ENCODE measurements around the gene RNF40. TPM values are rescaled to one million over a fixed set of nuclear protein-coding genes. Genes with fewer than 3 reads are reported as not detected.

RNF40 gene
- total RNA-seq, 2 donors from 2014 or later: 109 to 112 TPM

DNA sequence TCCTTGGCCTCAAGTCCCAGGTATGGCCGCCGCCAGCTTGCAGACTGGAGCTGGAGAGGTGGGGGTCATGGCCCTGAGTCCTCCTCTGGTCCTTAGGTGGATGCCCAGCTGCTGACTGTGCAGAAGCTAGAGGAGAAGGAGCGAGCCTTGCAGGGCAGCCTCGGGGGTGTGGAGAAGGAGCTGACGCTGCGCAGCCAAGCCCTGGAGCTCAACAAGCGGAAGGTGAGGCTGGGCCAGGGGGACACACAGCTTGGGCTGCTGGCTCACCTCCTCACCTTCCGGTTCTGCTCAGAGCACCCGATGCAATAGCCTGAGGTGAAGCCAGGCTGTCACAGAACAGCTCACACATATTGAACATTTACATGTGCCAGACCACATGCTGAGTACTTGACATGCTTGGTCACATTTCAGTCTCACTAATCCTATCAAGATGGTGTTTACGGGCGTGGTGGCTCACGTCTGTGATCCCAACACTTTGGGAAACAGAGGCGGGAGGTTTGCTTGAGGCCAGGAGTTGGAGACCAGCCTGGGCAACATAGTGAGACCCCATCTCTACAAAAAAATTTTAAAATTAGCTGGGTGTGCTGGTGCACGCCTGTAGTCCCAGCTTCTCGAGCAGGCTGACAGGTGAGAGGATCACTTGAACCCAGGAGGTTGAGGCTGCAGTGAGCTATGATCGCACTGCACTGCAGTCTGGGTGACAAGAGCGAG lies 7.4 kb downstream of the RNF40 start:
- no peak for ATAC-seq (ENCODE audit: insufficient number of reproducible peaks, low FRiP score, low read depth)
- Histone ChIP-seq H3K4me1 (ENCODE audit: control insufficient read depth in 1 of 2, low read depth in 2 of 2) (peaks cover 0 to 2% of the 10 kb centered on the region in 2 donors), H3K27ac (no peak overlapping the region), H3K27me3 (replicated peaks; ENCODE audit: insufficient read depth) (no peaks in the 10 kb centered on the region), H3K4me3 (no peak overlapping the region), H3K36me3 (peaks cover 81% of the 10 kb centered on the region), H3K9me3 (no peaks in the 10 kb centered on the region)
- DNase-seq (ENCODE audit: low spot score): no peak
- TF ChIP-seq, protein P1, sequence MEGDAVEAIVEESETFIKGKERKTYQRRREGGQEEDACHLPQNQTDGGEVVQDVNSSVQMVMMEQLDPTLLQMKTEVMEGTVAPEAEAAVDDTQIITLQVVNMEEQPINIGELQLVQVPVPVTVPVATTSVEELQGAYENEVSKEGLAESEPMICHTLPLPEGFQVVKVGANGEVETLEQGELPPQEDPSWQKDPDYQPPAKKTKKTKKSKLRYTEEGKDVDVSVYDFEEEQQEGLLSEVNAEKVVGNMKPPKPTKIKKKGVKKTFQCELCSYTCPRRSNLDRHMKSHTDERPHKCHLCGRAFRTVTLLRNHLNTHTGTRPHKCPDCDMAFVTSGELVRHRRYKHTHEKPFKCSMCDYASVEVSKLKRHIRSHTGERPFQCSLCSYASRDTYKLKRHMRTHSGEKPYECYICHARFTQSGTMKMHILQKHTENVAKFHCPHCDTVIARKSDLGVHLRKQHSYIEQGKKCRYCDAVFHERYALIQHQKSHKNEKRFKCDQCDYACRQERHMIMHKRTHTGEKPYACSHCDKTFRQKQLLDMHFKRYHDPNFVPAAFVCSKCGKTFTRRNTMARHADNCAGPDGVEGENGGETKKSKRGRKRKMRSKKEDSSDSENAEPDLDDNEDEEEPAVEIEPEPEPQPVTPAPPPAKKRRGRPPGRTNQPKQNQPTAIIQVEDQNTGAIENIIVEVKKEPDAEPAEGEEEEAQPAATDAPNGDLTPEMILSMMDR (IDR thresholded peaks at IDR 0.05): no peak

DNA sequence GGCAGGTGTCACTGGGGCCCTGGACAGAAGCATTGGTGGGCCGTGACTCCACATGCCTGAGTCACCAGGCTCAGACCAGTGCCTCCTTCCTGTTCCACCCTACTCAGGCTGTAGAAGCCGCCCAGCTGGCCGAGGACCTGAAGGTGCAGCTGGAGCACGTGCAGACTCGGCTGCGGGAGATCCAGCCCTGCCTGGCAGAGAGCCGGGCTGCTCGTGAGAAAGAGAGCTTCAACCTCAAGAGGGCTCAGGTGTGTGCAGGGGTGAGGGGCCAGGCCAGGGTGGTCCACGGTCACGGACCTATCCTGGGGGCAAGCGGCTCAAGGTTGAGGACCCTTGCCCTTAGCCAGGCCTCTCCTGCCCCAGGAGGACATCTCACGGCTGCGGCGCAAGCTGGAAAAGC lies 9.6 kb downstream of the RNF40 start:
- H3K27ac ChIP-seq: no peak overlapping the region
- H3K4me1 ChIP-seq (ENCODE audit: control insufficient read depth in 1 of 2, low read depth in 2 of 2): peaks cover 7 to 17% of the 10 kb centered on the region in 2 donors
- TF ChIP-seq, protein P1 (IDR thresholded peaks at IDR 0.05): no peak
- no peaks in the 10 kb centered on the region for H3K9me3 ChIP-seq
- H3K27me3 ChIP-seq (replicated peaks; ENCODE audit: insufficient read depth): no peaks in the 10 kb centered on the region
- ATAC-seq (ENCODE audit: insufficient number of reproducible peaks, low FRiP score, low read depth) (no peak), DNase-seq (ENCODE audit: low spot score) (no peak)
- H3K36me3 ChIP-seq: peaks cover 59% of the 10 kb centered on the region
- H3K4me3 ChIP-seq: no peak overlapping the region

DNA sequence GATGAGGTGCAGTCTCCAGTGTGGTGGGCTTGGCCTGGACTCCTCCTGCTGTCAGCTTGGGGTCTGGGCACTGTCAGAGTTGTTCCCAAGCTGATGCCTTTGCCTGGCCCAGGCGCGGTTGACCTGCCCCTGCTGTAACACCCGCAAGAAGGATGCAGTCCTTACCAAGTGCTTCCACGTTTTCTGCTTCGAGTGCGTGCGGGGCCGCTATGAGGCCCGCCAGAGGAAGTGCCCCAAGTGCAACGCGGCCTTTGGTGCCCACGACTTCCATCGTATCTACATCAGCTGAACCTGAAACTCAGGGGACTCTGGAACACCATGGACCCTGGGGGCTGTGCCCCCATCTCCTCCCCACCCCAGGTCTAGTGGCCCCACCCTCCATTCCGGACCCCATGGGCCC lies 11.7 kb downstream of the RNF40 start:
- H3K4me1 ChIP-seq (ENCODE audit: control insufficient read depth in 1 of 2, low read depth in 2 of 2): peaks cover 7 to 21% of the 10 kb centered on the region in 2 donors
- peaks cover 38% of the 10 kb centered on the region for H3K36me3 ChIP-seq
- no peak for ATAC-seq (ENCODE audit: insufficient number of reproducible peaks, low FRiP score, low read depth)
- TF ChIP-seq, protein P1 (IDR thresholded peaks at IDR 0.05): no peak
- no peak overlapping the region for H3K27ac ChIP-seq
- no peaks in the 10 kb centered on the region for H3K9me3 ChIP-seq
- H3K27me3 ChIP-seq (replicated peaks; ENCODE audit: insufficient read depth): no peaks in the 10 kb centered on the region
- no peak for DNase-seq (ENCODE audit: low spot score)
- H3K4me3 ChIP-seq: no peak overlapping the region

DNA sequence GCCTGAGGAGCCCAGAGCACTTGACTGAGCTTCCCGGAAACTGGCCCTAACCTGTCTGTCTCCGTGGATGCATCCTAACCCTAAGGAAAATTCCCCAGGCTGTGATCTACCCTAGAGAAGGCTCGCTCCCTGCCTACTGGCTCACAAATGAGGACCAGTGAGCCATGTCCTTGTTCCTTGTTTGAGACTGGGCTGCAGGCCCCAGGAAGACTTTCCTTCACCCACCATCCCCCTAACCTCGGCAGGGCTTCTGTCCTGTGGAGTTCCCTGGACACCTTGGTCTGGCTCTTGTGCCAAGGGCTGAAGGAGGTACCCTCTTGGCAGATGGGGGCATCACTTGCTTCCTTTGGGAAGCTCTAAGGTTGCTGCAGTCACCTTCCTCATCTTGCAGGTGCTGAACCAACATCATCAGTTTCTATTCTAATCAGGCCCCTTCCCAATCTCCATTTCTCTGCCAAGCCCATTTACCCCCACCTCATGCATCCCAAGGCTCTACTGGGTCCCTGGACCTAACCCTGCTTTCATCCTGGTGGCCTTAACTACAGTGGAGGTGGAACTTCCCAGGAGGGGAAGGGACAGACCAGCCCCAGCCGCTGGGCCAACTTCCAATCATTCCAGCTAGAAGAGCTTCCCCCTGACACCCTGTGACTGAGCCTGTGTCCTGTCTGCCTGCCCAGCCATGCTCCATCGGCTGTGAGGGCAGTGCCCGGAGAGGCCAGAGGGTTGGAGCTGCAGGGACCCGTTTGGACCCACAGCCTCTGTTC lies 12.4 kb downstream of the RNF40 start:
- Histone ChIP-seq H3K36me3 (peaks cover 31% of the 10 kb centered on the region), H3K27ac (peak overlapping the region; percentile 60 to 76), H3K4me3 (peak overlapping the region; percentile 90), H3K9me3 (no peaks in the 10 kb centered on the region), H3K4me1 (ENCODE audit: control insufficient read depth in 1 of 2, low read depth in 2 of 2) (peaks cover 7 to 21% of the 10 kb centered on the region in 2 donors), H3K27me3 (replicated peaks; ENCODE audit: insufficient read depth) (no peaks in the 10 kb centered on the region)
- ATAC-seq (ENCODE audit: insufficient number of reproducible peaks, low FRiP score, low read depth): no peak
- TF ChIP-seq, protein P1 (IDR thresholded peaks at IDR 0.05): no peak
- no peak for DNase-seq (ENCODE audit: low spot score)

DNA sequence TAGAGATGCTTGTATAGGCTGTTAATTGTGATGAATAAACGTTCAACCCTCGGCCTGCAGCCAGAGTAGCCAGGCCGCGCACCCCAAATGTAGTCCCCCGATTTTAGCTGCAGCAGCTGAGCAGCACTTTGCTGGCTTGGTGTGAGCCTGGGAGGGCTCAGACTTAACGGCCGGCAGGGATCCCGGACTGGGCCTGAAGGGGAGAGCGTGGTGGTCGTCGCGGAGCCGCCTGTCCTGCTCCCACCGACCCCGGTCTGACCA lies 12.9 kb downstream of the RNF40 start:
- Histone ChIP-seq H3K9me3 (no peaks in the 10 kb centered on the region), H3K36me3 (peaks cover 29% of the 10 kb centered on the region), H3K4me1 (ENCODE audit: control insufficient read depth in 1 of 2, low read depth in 2 of 2) (peaks cover 7 to 21% of the 10 kb centered on the region in 2 donors), H3K27me3 (replicated peaks; ENCODE audit: insufficient read depth) (no peaks in the 10 kb centered on the region), H3K27ac (peak overlapping the region; percentile 60 to 76), H3K4me3 (peak overlapping the region; percentile 90)
- TF ChIP-seq, protein P1 (IDR thresholded peaks at IDR 0.05): no peak
- ATAC-seq (ENCODE audit: insufficient number of reproducible peaks, low FRiP score, low read depth) (no peak), DNase-seq (ENCODE audit: low spot score) (no peak)

Data from thoracic aorta (tissue), 2 donors.